Adrenal gland (tissue), 12 donors: Measurements from ENCODE around the gene DIPK1C. TPM values are rescaled to one million over a fixed set of nuclear protein-coding genes. Genes with fewer than 3 reads are reported as not detected.
A peak's percentile ranks its signal among the peaks of the same experiment; 100 is the strongest.

Experiments
- DNase-seq, 7 donors: peaks; one replicate each; pipeline ENCODE4 v3.0.0-alpha.2; 2019 to 2020
- H3K27ac ChIP-seq, 5 donors: fragments of 200-600 bp; sonication (generic) in 4 of 5; 1 replicate in 3 of 5; 2 replicates in 2 of 5; pipeline versions ENCODE4 v1.5.1 to v1.8.0; 2016 to 2020; ENCODE audit warnings: mild to moderate bottlenecking in 1 of 5
- H3K27me3 ChIP-seq: fragments of 200-600 bp; 2 replicates; pipeline ENCODE4 v1.8.0; 2021
- H3K36me3 ChIP-seq, 2 donors: fragments of 200-600 bp; replicated peaks in 1 of 2; 1 replicate in 1 of 2; 2 replicates in 1 of 2; pipeline versions ENCODE4 v1.5.1 to v1.8.0; 2018 to 2022
- H3K4me1 ChIP-seq, 2 donors: fragments of 200-600 bp; replicated peaks in 1 of 2; 1 replicate in 1 of 2; 2 replicates in 1 of 2; pipeline versions ENCODE4 v1.5.1 to v1.8.0; 2018 to 2021
- H3K4me3 ChIP-seq, 4 donors: fragments of 200-600 bp; sonication (generic) in 3 of 4; one replicate each; pipeline ENCODE4 v1.5.1; 2016 to 2018
- H3K9me3 ChIP-seq, 3 donors: fragments of 200-600 bp; sonication (generic) in 1 of 3; replicated peaks in 1 of 3; 1 replicate in 2 of 3; 2 replicates in 1 of 3; pipeline versions ENCODE4 v1.5.1 to v1.8.0; 2016 to 2021
- POLR2A ChIP-seq, 2 donors: fragments of 450-650 bp; IDR thresholded peaks; one replicate each; pipeline ENCODE4 v1.6.1; 2017; ENCODE audit warnings: antibody characterized with exemption in 2 of 2, mild to moderate bottlenecking in 2 of 2, moderate library complexity in 1 of 2
- WGBS, 4 donors: extraction: QIAGEN DNeasy Blood & Tissue Kit in 2 of 4; methylation state at CpG; one replicate each; pipeline versions ENCODE4 v1.1.5 to v1.1.7; 2013 to 2017; 5-methylcytosine and 5-hydroxymethylcytosine counted together
- intact Hi-C, 2 donors: fragments of 100-400 bp; cut with DNase I; formaldehyde crosslinking; loops; one replicate each; pipeline versions ENCODE4 v1.14.1 to v1.15.0; 2022 to 2023
- polyA plus RNA-seq, 3 donors: library from polyadenylated mRNA; stranded (reverse); fragments of 200-250 nt in 2 of 3; fragments of 350-450 nt in 1 of 3; fragmentation: Illumina TruSeq in 1 of 3; extraction: RNeasy Lipid Tissue Mini Kit (QIAGEN cat#74804) in 1 of 3; gene quantifications; one replicate each; pipeline ENCODE4 v1.2.3, GENCODE V29; 2013 to 2014
- total RNA-seq, 9 donors: library from RNA; depleted of rRNA in 4 of 9; stranded (reverse); fragments of >200 nt in 4 of 9; fragments of 120-200 nt in 1 of 9; fragmentation: NEBNext Ultra II Directional in 1 of 9; extraction: Animal tissue kit (Norgen Biotek cat#: 25700) in 1 of 9; gene quantifications; one replicate each; pipeline versions ENCODE4 v1.1.0 to v1.2.4, GENCODE V29; 2013 to 2023
- TF ChIP-seq, protein P1 (sequence below), 6 experiments: fragments of 450-650 bp in 4 of 6; fragments of 200-600 bp in 2 of 6; sonication (generic) in 1 of 6; IDR thresholded peaks; 1 replicate in 5 of 6; 2 replicates in 1 of 6; pipeline versions ENCODE4 v1.5.1 to v1.8.0; 2016 to 2021; ENCODE audit warnings: antibody characterized with exemption in 6 of 6, mild to moderate bottlenecking in 2 of 6, moderate library complexity in 1 of 6
- donor health status: healthy with polysubstance abuse.
- donor health status: Bipolar disorder and iron deficiency.
- donor health status: DM: yes; HTN: yes; CAD: no.
- donor health status: DM: no; HTN: no; CAD: no.
- donor health status: DM: no; HTN: no; CAD: no.
- donor health status: DM: yes; HTN: yes; CAD: no.

The DIPK1C gene
- total and polyA plus RNA-seq, 12 donors = 0.17 to 0.37 (median 0.22) TPM; not detected in 9

DNA sequence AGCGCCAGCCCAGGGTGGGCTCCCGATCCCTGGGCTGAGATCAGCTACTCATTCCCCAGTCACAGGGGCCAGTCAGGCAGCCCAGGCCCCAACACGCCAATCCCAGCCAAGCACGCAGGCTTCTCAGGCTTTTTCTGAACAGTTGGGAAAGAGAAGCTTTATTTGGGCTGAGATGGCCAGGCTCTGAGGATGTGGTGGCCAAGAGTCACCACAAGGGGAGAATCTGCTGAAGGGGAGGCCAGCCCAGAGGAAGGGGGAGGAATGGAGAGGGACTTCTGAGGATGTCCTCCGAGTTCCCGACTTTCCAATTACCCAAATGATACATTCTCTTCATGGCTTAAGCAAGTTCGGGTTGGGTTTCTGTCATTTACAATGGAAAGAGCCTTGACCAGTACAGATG lies 2.8 kb upstream of the DIPK1C start:
- TF ChIP-seq, protein P1, sequence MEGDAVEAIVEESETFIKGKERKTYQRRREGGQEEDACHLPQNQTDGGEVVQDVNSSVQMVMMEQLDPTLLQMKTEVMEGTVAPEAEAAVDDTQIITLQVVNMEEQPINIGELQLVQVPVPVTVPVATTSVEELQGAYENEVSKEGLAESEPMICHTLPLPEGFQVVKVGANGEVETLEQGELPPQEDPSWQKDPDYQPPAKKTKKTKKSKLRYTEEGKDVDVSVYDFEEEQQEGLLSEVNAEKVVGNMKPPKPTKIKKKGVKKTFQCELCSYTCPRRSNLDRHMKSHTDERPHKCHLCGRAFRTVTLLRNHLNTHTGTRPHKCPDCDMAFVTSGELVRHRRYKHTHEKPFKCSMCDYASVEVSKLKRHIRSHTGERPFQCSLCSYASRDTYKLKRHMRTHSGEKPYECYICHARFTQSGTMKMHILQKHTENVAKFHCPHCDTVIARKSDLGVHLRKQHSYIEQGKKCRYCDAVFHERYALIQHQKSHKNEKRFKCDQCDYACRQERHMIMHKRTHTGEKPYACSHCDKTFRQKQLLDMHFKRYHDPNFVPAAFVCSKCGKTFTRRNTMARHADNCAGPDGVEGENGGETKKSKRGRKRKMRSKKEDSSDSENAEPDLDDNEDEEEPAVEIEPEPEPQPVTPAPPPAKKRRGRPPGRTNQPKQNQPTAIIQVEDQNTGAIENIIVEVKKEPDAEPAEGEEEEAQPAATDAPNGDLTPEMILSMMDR (IDR thresholded peaks at IDR 0.05) = no peak
- no peak for TF ChIP-seq POLR2A (IDR thresholded peaks at IDR 0.05)
- intact Hi-C loops = no loop called here
- Histone ChIP-seq H3K9me3 (no peaks in the 10 kb centered on the region), H3K27ac (no peak overlapping the region), H3K27me3 (peaks cover 17% of the 10 kb centered on the region), H3K4me3 (no peak overlapping the region), H3K4me1 (no peaks in the 10 kb centered on the region), H3K36me3 (no peaks in the 10 kb centered on the region)
- peak in 1 of 7 donors; percentile 20 for DNase-seq
- WGBS, 4 donors = 45 to 70% (median 56%) methylated on average over 7 of the region's 7 CpGs

DNA sequence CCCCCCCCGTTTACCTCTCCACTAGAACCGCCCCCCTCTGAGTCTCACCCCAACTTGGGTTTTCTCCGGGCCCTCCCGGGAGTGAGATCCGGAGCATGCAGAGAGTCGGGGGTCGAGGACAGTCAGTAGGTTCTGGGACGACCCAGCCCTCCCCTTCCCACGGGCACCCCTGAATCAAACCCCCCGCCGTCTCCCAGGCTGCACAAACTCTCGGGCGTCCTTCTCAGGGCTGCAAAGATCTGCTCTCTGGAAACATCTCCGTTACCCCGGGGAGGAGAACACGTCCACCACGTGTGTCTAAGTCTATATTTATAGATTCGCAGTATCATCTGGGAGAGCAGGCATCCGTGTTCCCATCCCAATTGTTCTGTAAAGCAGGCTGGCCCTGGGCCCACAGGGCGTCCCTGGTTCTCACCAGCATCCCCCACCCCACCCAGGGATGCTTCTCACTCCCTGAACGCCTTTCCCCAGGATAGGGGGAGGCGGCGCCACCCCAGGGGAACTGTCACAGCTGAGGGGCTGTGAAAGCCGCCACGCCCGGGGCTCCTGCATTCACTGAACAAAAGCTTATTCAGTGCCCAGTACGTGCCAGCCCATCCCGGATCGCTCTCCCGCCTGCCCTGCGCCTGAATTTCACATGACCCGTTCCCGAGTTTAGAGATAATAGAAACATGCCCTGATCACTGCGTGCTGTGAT lies 765 bp upstream of the DIPK1C start:
- intact Hi-C loops = no loop called here
- WGBS, 4 donors = 17 to 27% (median 22%) methylated on average over 22 to 34 of the region's 34 CpGs
- H3K4me3 ChIP-seq = no peak overlapping the region
- no peaks in the 10 kb centered on the region for H3K9me3 ChIP-seq
- peaks cover 27% of the 10 kb centered on the region for H3K27me3 ChIP-seq
- no peaks in the 10 kb centered on the region for H3K4me1 ChIP-seq
- DNase-seq = peak in 1 of 7 donors; percentile 35
- no peak overlapping the region for H3K27ac ChIP-seq
- no peaks in the 10 kb centered on the region for H3K36me3 ChIP-seq
- no peak for TF ChIP-seq POLR2A (IDR thresholded peaks at IDR 0.05)
- TF ChIP-seq, protein P1 (IDR thresholded peaks at IDR 0.05) = no peak

DNA sequence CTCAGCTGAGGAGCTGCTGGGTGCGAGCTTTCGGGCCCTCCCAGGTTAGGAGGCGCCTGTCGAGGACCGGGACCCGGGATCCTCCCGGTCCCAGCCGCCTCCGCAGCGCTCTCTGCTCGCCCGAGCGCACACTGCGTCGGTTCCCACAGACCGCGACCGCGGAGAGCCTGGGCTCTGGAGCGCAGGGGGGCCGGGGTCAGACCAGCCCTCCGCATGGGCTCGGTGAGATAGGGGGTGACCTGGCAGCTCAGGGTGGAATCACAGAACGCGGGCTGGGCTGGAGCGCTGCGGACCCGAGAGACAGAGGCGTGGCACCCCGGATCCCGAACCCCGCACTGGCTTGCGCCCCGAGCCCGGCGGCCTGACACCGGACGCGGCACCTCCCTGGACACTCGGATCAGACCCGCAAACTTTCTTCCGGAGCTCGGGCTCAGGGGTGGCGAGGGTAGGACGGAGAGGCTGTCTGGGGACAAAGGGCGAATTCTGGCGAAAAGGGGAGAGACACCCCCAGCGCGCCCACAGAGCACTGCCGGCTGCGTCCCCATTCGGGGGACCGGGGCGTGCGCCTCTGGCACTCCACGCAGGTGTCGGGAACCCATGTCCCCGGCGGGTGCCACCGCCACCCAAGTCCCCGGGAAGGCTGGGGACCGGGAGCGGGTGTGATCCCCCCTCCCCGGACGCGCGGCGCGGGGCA lies 612 bp downstream of the DIPK1C start:
- Histone ChIP-seq H3K27me3 (peaks cover 27% of the 10 kb centered on the region), H3K27ac (no peak overlapping the region), H3K4me3 (peak overlapping the region in 1 of 4 donors; percentile 29), H3K9me3 (no peaks in the 10 kb centered on the region), H3K36me3 (no peaks in the 10 kb centered on the region), H3K4me1 (no peaks in the 10 kb centered on the region)
- DNase-seq = peak in 1 of 7 donors; percentile 13
- intact Hi-C loops = no loop called here
- no peak for TF ChIP-seq POLR2A (IDR thresholded peaks at IDR 0.05)
- TF ChIP-seq, protein P1 (IDR thresholded peaks at IDR 0.05) = no peak
- WGBS, 4 donors = 1 to 3% (median 2%) methylated on average over 10 to 69 of the region's 69 CpGs

DNA sequence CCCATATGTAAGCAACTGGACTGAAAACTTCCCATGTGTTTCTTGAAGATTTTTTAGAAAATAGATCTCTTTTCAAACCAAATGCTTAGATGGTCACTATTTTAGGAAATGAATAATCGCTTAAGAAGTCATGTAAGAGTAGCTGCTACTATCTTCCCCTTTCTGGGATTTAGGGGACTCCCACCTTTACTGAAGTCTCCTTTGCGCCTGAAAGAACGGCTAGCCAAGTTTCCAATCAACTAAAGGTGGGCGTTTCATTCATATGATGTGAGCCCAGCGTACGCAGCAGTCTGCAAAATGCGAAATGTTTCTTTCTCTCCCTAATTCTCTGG lies 1.1 kb downstream of the DIPK1C start:
- 10 to 15% (median 12%) methylated on average over 7 of the region's 7 CpGs for WGBS, 4 donors
- intact Hi-C loops = no loop called here
- Histone ChIP-seq H3K4me3 (peak overlapping the region in 1 of 4 donors; percentile 29), H3K27me3 (peaks cover 27% of the 10 kb centered on the region), H3K36me3 (no peaks in the 10 kb centered on the region), H3K27ac (no peak overlapping the region), H3K9me3 (no peaks in the 10 kb centered on the region), H3K4me1 (no peaks in the 10 kb centered on the region)
- DNase-seq = no peak
- TF ChIP-seq, protein P1 (IDR thresholded peaks at IDR 0.05) = no peak
- TF ChIP-seq POLR2A (IDR thresholded peaks at IDR 0.05) = no peak
